Neural cell (in vitro differentiated cells): ENCODE measurements around the gene BAG1. TPM values are rescaled to one million over a fixed set of nuclear protein-coding genes. Genes with fewer than 3 reads are reported as not detected.

Experiments used
- H2AFZ ChIP-seq: fragments of 200-600, 300-800 bp; sonication (generic), shearing (Covaris generic); 2 replicates; pipeline ENCODE4 v1.6.0; 2014; ENCODE audit warnings: low read depth, mild to moderate bottlenecking, antibody characterized with exemption, low read length, moderate library complexity
- H3F3A ChIP-seq: fragments of 200-600 bp; shearing (Covaris generic); 2 replicates; pipeline ENCODE4 v1.6.1; 2016; ENCODE audit warnings: mild to moderate bottlenecking, moderate library complexity, mixed read lengths, antibody characterized with exemption, low read length; ENCODE audit not compliant: insufficient read depth, poor library complexity, severe bottlenecking
- H3K27ac ChIP-seq: fragments of 200-600, 300-800 bp; sonication (generic), shearing (Covaris generic); 2 replicates; pipeline ENCODE4 v1.5.1; 2014; ENCODE audit warnings: mild to moderate bottlenecking, low read length, moderate library complexity
- H3K27me3 ChIP-seq: fragments of 300-800, 200-600 bp; sonication (generic), shearing (Covaris generic); 2 replicates; pipeline ENCODE4 v1.6.0; 2014; ENCODE audit warnings: mild to moderate bottlenecking, low read depth, low read length, moderate library complexity; ENCODE audit not compliant: insufficient read depth
- H3K36me3 ChIP-seq: fragments of 300-800, 200-600 bp; sonication (generic), shearing (Covaris generic); 2 replicates; pipeline ENCODE4 v1.5.1; 2014; ENCODE audit warnings: mild to moderate bottlenecking, antibody characterized with exemption, low read length, moderate library complexity; ENCODE audit not compliant: insufficient read depth
- H3K4me2 ChIP-seq: fragments of 300-800, 200-600 bp; sonication (generic), shearing (Covaris generic); 2 replicates; pipeline ENCODE4 v1.6.0; 2014; ENCODE audit warnings: mild to moderate bottlenecking, low read length
- H3K4me3 ChIP-seq: fragments of 300-800, 200-600 bp; sonication (generic), shearing (Covaris generic); 2 replicates; pipeline ENCODE4 v1.5.1; 2014; ENCODE audit warnings: mild to moderate bottlenecking, low read length, moderate library complexity
- H3K79me2 ChIP-seq: fragments of 200-600 bp; shearing (Covaris generic); replicated peaks from 2 replicates; pipeline ENCODE4 v1.6.0; 2014; ENCODE audit warnings: mild to moderate bottlenecking, low read length, moderate library complexity; ENCODE audit not compliant: insufficient read depth
- H3K9ac ChIP-seq: fragments of 300-800, 200-600 bp; sonication (generic), shearing (Covaris generic); 2 replicates; pipeline ENCODE4 v1.6.1; 2016; ENCODE audit warnings: mild to moderate bottlenecking, low read length, mixed read lengths
- H3K9me2 ChIP-seq: fragments of 200-600 bp; shearing (Covaris generic); 2 replicates; pipeline ENCODE4 v1.6.1; 2016; ENCODE audit warnings: mild to moderate bottlenecking, low read length, mixed read lengths; ENCODE audit not compliant: insufficient read depth
- H3K9me3 ChIP-seq: fragments of 200-600, 300-800 bp; sonication (generic), shearing (Covaris generic); 2 replicates; pipeline ENCODE4 v1.6.1; 2016; ENCODE audit warnings: mild to moderate bottlenecking, mixed run types, low read length, moderate library complexity, mixed read lengths
- H4K20me1 ChIP-seq: fragments of 200-600 bp; shearing (Covaris generic); 2 replicates; pipeline ENCODE4 v1.6.1; 2016; ENCODE audit warnings: mild to moderate bottlenecking, mixed run types; ENCODE audit not compliant: insufficient read depth
- EP300 ChIP-seq: fragments of 450-650 bp; conservative IDR thresholded peaks from 2 replicates; pipeline ENCODE4 v1.6.1; 2014; ENCODE audit warnings: antibody characterized with exemption, mild to moderate bottlenecking, moderate library complexity; ENCODE audit not compliant: poor library complexity, severe bottlenecking
- EZH2 ChIP-seq: fragments of 200-600, 300-800 bp; shearing (Covaris generic), sonication (generic); IDR thresholded peaks from 2 replicates; pipeline ENCODE4 v1.6.1; 2014; ENCODE audit warnings: antibody characterized with exemption, low read length, borderline replicate concordance, mild to moderate bottlenecking; ENCODE audit not compliant: insufficient read depth, poor library complexity, severe bottlenecking
- MXI1 ChIP-seq: fragments of 450-650 bp; conservative IDR thresholded peaks from 2 replicates; pipeline ENCODE4 v1.6.1; 2014; ENCODE audit warnings: antibody characterized with exemption, mild to moderate bottlenecking; ENCODE audit not compliant: poor library complexity, severe bottlenecking
- POLR2AphosphoS5 ChIP-seq: IDR thresholded peaks from 2 replicates; pipeline ENCODE4 v1.6.1; 2012
- RAD21 ChIP-seq: fragments of 450-650 bp; conservative IDR thresholded peaks from 2 replicates; pipeline ENCODE4 v1.6.1; 2014; ENCODE audit warnings: antibody characterized with exemption, mild to moderate bottlenecking, moderate library complexity
- SMC3 ChIP-seq: fragments of 450-650 bp; conservative IDR thresholded peaks from 2 replicates; pipeline ENCODE4 v1.6.1; 2014; ENCODE audit warnings: antibody characterized with exemption, mild to moderate bottlenecking, moderate library complexity; ENCODE audit not compliant: poor library complexity
- TAF1 ChIP-seq: IDR thresholded peaks from 2 replicates; pipeline ENCODE4 v1.6.1; 2012; ENCODE audit warnings: low read depth
- polyA plus RNA-seq: library from polyadenylated mRNA; depleted of rRNA; stranded (reverse); fragments of >200 nt; gene quantifications from 2 replicates; pipeline ENCODE4 v1.2.3, GENCODE V29; 2014
- TF ChIP-seq, protein P1 (sequence below): fragments of 450-650 bp; IDR thresholded peaks from 2 replicates; pipeline ENCODE4 v1.5.1; 2014; ENCODE audit warnings: antibody characterized with exemption, mild to moderate bottlenecking, moderate library complexity; ENCODE audit not compliant: poor library complexity, severe bottlenecking
- TF ChIP-seq, protein P2 (sequence below): IDR thresholded peaks from 2 replicates; pipeline ENCODE4 v1.6.1; 2012; ENCODE audit warnings: borderline replicate concordance

BAG1 gene
- polyA plus RNA-seq, 1 donor from 2014 or later, result 94.9 TPM

DNA sequence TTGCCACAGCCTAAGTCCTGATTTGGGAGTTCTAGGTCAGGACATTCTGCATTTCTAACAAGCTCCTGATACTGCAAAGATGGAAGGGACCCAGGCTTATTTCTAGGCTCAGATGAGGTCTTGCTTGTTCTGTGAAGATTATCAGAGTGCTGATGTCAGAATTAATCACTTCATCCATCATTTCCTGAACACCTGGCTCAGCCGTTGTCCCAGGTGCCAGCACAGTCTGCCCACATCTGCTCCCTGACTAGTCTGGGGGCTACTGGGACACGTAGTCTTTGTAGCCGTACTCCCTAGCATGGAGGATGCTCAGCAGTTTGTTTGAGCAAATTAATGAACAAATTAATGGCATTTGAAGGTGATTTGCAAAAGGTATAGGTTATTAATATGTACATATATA, 42.5 kb downstream of the BAG1 start:
- no peaks in the 10 kb centered on the region for H3K27me3 ChIP-seq
- H3K27ac ChIP-seq, result no peak overlapping the region
- no peaks in the 10 kb centered on the region for H3K9me2 ChIP-seq

DNA sequence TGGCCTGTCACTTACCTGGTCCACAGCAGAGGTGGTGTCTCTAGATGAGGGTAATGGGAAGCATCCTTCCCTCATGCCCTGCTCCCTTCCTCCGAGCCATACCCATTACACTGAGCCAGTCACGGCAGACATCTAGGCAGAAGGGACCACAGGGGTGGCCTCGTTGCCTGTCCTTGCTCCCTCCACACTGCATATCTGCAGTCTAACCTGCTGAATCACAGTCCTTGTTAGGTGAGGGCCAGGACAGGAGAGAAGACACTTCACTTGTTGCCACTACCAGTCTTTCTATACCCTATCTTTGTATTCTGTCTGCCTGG, 43.0 kb downstream of the BAG1 start:
- Histone ChIP-seq H3K36me3 (no peaks in the 10 kb centered on the region), H3K79me2 (no peaks in the 10 kb centered on the region), H3K9ac (no peak overlapping the region), H3K27me3 (no peaks in the 10 kb centered on the region), H3K9me2 (no peaks in the 10 kb centered on the region), H3K9me3 (no peaks in the 10 kb centered on the region), H2AFZ (no peak overlapping the region), H3K4me2 (no peak overlapping the region), H3K4me3 (no peak overlapping the region), H3F3A (no peaks in the 10 kb centered on the region), H3K27ac (no peak overlapping the region), H4K20me1 (no peaks in the 10 kb centered on the region)
- TF ChIP-seq, protein P1, sequence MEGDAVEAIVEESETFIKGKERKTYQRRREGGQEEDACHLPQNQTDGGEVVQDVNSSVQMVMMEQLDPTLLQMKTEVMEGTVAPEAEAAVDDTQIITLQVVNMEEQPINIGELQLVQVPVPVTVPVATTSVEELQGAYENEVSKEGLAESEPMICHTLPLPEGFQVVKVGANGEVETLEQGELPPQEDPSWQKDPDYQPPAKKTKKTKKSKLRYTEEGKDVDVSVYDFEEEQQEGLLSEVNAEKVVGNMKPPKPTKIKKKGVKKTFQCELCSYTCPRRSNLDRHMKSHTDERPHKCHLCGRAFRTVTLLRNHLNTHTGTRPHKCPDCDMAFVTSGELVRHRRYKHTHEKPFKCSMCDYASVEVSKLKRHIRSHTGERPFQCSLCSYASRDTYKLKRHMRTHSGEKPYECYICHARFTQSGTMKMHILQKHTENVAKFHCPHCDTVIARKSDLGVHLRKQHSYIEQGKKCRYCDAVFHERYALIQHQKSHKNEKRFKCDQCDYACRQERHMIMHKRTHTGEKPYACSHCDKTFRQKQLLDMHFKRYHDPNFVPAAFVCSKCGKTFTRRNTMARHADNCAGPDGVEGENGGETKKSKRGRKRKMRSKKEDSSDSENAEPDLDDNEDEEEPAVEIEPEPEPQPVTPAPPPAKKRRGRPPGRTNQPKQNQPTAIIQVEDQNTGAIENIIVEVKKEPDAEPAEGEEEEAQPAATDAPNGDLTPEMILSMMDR, result no peak
- TF ChIP-seq POLR2AphosphoS5 (no peak), MXI1 (no peak), RAD21 (no peak), SMC3 (no peak), EZH2 (no peak), EP300 (no peak), TAF1 (no peak)
- TF ChIP-seq, protein P2, sequence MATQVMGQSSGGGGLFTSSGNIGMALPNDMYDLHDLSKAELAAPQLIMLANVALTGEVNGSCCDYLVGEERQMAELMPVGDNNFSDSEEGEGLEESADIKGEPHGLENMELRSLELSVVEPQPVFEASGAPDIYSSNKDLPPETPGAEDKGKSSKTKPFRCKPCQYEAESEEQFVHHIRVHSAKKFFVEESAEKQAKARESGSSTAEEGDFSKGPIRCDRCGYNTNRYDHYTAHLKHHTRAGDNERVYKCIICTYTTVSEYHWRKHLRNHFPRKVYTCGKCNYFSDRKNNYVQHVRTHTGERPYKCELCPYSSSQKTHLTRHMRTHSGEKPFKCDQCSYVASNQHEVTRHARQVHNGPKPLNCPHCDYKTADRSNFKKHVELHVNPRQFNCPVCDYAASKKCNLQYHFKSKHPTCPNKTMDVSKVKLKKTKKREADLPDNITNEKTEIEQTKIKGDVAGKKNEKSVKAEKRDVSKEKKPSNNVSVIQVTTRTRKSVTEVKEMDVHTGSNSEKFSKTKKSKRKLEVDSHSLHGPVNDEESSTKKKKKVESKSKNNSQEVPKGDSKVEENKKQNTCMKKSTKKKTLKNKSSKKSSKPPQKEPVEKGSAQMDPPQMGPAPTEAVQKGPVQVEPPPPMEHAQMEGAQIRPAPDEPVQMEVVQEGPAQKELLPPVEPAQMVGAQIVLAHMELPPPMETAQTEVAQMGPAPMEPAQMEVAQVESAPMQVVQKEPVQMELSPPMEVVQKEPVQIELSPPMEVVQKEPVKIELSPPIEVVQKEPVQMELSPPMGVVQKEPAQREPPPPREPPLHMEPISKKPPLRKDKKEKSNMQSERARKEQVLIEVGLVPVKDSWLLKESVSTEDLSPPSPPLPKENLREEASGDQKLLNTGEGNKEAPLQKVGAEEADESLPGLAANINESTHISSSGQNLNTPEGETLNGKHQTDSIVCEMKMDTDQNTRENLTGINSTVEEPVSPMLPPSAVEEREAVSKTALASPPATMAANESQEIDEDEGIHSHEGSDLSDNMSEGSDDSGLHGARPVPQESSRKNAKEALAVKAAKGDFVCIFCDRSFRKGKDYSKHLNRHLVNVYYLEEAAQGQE, result no peak

More for the DNA sequence above, 42.5 kb downstream of the BAG1 start:
- Histone ChIP-seq H3K79me2 (no peaks in the 10 kb centered on the region), H3K4me2 (no peak overlapping the region), H3K9ac (no peak overlapping the region), H3K4me3 (no peak overlapping the region), H3F3A (no peaks in the 10 kb centered on the region), H3K9me3 (no peaks in the 10 kb centered on the region), H4K20me1 (no peaks in the 10 kb centered on the region), H2AFZ (no peak overlapping the region), H3K36me3 (no peaks in the 10 kb centered on the region)
- TF ChIP-seq, protein P1, result no peak
- TF ChIP-seq EZH2 (no peak), RAD21 (no peak), EP300 (no peak), TAF1 (no peak), MXI1 (no peak), POLR2AphosphoS5 (no peak), SMC3 (no peak)
- TF ChIP-seq, protein P2, result no peak
